Activated CD4-positive, alpha-beta T cell treated with anti-CD3 and anti-CD28 coated beads for 36 hours (primary cell): Measurements from ENCODE around the gene ZWILCH. TPM values are rescaled to one million over a fixed set of nuclear protein-coding genes. Genes with fewer than 3 reads are reported as not detected.
"Not testable (repeated sequence)": the region's sequence is repeated elsewhere in the genome, so short reads cannot be mapped to it uniquely, and the experiment has no call there.

ENCODE experiments used
- ATAC-seq: fragments of 200-7000 bp; cut with Tn5 transposase; one replicate; pipeline ENCODE4 v1.10.0; 2021; ENCODE audit warnings: mild to moderate bottlenecking, moderate library complexity
- CTCF ChIA-PET: fragments of 350-600 bp; sonication (Branson Sonifier 250); formaldehyde crosslinking; loops from one replicate; lab custom pipeline; 2021; ENCODE audit warnings: antibody characterized with exemption; lab: Charles Lee
- POLR2A ChIA-PET: fragments of 350-600 bp; sonication (Branson Sonifier 250); formaldehyde crosslinking; loops from one replicate; lab custom pipeline; 2021; ENCODE audit warnings: antibody characterized with exemption, inconsistent platforms; lab: Charles Lee
- DNase-seq: peaks from one replicate; pipeline ENCODE4 v3.0.0-alpha.2; 2020
- H3K27ac Mint-ChIP-seq: one replicate; pipeline ENCODE4 v1.8.0; 2021; ENCODE audit warnings: mixed read lengths
- H3K27me3 Mint-ChIP-seq: one replicate; pipeline ENCODE4 v1.8.0; 2021; ENCODE audit warnings: mixed read lengths
- H3K36me3 Mint-ChIP-seq: one replicate; pipeline ENCODE4 v1.8.0; 2021; ENCODE audit warnings: low read depth, mixed read lengths
- H3K4me1 Mint-ChIP-seq: one replicate; pipeline ENCODE4 v1.8.0; 2021; ENCODE audit warnings: mixed read lengths
- H3K4me3 Mint-ChIP-seq: one replicate; pipeline ENCODE4 v1.8.0; 2021; ENCODE audit warnings: mild to moderate bottlenecking, moderate library complexity, mixed read lengths
- H3K9me3 Mint-ChIP-seq: one replicate; pipeline ENCODE4 v1.8.0; 2021; ENCODE audit warnings: low read depth, mixed read lengths
- intact Hi-C, 2 experiments: fragments of 100-400 bp; cut with DNase I in 1 of 2; cut with micrococcal nuclease in 1 of 2; formaldehyde crosslinking; loops; one replicate each; pipeline versions ENCODE4 v1.14.2 to v1.15.1; 2022 to 2024; cut with DNase I, micrococcal nuclease
- total RNA-seq, 2 experiments: library from RNA; stranded (reverse); gene quantifications; one replicate each; pipeline ENCODE4 v1.2.3, GENCODE V29; 2021

The ZWILCH gene
- total RNA-seq, 2 experiments from 2014 or later: 27.4 to 31.1 TPM

DNA sequence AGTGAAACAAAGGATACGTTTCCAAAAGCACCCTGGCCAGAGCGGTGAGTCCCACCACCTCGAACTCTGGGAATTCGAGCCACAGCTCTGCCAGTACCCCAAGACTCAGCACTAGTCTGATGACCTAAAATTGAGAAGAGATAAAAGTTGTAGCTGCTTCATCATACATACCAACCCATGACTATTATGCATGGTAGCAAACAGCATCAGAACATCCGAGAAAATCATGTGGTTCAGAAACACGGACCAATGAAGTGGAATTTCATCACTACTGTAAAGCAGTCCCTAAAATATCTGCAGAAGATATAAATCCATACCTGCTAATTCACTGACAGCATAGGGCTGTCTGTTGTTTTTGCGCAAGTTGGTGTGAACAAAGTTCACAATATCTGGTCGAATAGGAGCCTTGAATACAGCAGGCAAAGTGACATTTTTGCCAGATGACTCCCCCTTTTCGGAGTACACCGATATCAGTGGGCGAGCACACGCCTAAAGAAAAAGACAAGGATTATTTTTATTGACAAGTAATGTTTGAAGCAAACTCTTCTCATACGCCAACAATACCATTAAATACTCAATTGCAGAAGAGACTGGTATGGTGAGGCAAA lies 2.0 kb upstream of the ZWILCH start:
- H3K4me1 Mint-ChIP-seq: peaks cover 60% of the 10 kb centered on the region
- H3K27me3 Mint-ChIP-seq: not testable (repeated sequence)
- CTCF ChIA-PET: interaction anchor here (2.8 kb wide), 1 partner anchor 117 kb away, joined by 15 read pairs; the partner anchor contains the start of gene MAP2K1

DNA sequence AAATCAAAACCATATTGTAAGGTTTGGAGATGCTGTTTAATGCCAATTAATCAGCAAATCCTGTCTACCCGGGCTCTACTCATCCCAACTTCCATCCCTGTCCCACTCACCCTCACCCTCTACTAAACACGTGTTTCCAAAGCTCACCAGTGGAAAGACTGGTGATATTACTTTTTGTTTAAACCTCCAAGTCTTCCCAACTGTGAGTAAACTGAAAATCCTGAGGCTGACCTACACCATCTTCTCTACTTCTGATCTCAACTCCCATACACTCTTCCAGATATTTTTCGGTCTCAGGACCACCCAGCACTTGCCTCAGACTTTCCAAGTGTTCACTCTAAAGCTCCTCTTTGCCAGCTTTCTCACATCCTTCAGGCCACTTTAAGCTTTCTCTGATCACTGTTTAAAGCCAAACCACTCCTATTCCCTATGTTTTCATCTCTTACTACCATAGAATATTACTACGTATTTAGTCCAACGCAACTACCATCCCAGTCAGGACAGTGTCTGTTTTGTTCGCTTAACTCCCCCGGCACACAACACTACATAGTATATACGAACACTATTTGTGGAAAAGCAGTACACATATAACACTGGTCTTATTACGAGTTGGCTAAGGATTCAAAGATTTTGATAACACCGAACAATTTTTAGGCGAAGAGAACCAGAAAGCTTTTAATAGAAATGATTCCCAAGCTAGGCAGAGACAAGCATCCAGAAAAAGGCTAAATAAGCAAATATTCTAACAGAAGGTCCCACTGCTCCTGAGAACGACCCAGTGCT lies 1.2 kb upstream of the ZWILCH start:
- H3K9me3 Mint-ChIP-seq: no peaks in the 10 kb centered on the region
- intact Hi-C loops: loop anchor here (1.0 to 10.0 kb wide), 11 partner anchors 117 to 1319 kb away; partner anchors contain the start of genes MAP2K1 (in 2 of the 2), TIPIN (in 2 of the 2), CLPX (in 1 of the 2) and DENND4A (in 1 of the 2)
- H3K36me3 Mint-ChIP-seq: peaks cover 57% of the 10 kb centered on the region
- H3K4me1 Mint-ChIP-seq: peaks cover 58% of the 10 kb centered on the region
- H3K27me3 Mint-ChIP-seq: no peaks in the 10 kb centered on the region
- POLR2A ChIA-PET: interaction anchor here (0.6 to 0.8 kb wide), 2 partner anchors 12 to 743 kb away, joined by 3 to 5 read pairs; no protein-coding TSS in a partner anchor
- H3K27ac Mint-ChIP-seq: peak overlapping the region; percentile 98
- peak overlapping the region; percentile 88 for H3K4me3 Mint-ChIP-seq
- DNase-seq: no peak
- no peak for ATAC-seq
- CTCF ChIA-PET: interaction anchor here (2.8 kb wide), 1 partner anchor 117 kb away, joined by 15 read pairs; the partner anchor contains the start of gene MAP2K1

More for the DNA sequence above, 2.0 kb upstream of the ZWILCH start:
- Mint-ChIP-seq H3K36me3 (peaks cover 62% of the 10 kb centered on the region), H3K4me3 (peak overlapping the region; percentile 88), H3K27ac (peak overlapping the region; percentile 98)
- intact Hi-C loops: loop anchor here in 1 of 2 experiments (10.0 kb wide), 3 partner anchors 708 to 1318 kb away; partner anchors contain the start of genes CLPX, DENND4A and RNU5B-1
- POLR2A ChIA-PET, DNase-seq, H3K9me3 Mint-ChIP-seq, ATAC-seq: not testable (repeated sequence)

- Mint-ChIP-seq H3K27me3 (no peaks in the 10 kb centered on the region), H3K36me3 (peaks cover 49% of the 10 kb centered on the region), H3K27ac (peak overlapping the region; percentile 98), H3K4me3 (peak overlapping the region; percentile 88), H3K9me3 (no peaks in the 10 kb centered on the region), H3K4me1 (peaks cover 50% of the 10 kb centered on the region)
- intact Hi-C loops: loop anchor here (1.0 to 10.0 kb wide), 8 partner anchors 8 to 1321 kb away; partner anchors contain the start of genes SNAPC5 (in 2 of the 2), CLPX (in 1 of the 2), DENND4A (in 1 of the 2) and DPP8 (in 1 of the 2)
- ChIA-PET CTCF (interaction anchor here (0.7 to 2.8 kb wide), 6 partner anchors 8 to 437 kb away, joined by 3 to 15 read pairs (median 5); partner anchors contain the start of genes MAP2K1 and SNAPC5), POLR2A (interaction anchor here (0.8 kb wide), 1 partner anchor 11 kb away, joined by 3 read pairs; no protein-coding TSS in a partner anchor)
- no peak for ATAC-seq
- DNase-seq: no peak
These were observed 295 bp downstream of the ZWILCH start for GRCh38 chr15:66505430-66505811.

- H3K4me3 Mint-ChIP-seq: peak overlapping the region; percentile 88
- ChIA-PET CTCF (interaction anchor here (1.2 to 2.8 kb wide), 5 partner anchors 8 to 147 kb away, joined by 4 to 15 read pairs (median 6); partner anchors contain the start of genes MAP2K1 and SNAPC5), POLR2A (no interaction called here)
These were observed 692 bp downstream of the ZWILCH start for GRCh38 chr15:66505818-66506217.

DNA sequence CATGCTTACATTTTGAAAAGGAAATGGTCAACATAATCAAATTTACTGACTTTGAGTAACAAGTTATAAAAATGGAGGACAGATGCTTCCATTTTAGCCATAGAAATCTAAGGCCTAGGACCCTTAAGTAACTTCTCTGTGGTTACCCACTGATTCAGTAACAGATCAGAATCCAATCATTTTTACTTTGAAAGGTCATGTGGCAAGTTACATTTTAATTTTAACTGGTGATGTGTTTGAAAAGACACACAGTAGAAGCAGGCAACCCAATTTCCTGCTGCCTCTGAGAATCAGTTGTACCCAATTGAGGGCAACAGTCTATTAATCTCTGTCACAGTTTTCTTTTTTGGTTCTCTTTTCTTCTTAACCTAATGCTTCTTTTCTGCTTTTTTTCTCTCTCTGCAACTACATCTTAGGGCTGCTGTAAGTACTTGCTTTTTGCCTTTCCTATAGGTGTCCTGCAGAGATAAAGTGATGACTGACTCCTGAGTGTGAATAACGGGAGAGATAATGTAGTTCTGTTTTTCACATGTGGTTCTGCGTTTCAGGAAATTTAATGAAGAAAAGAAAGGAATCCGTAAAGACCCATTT lies 3.3 kb downstream of the ZWILCH start:
- no peak for DNase-seq
- Mint-ChIP-seq H3K4me3 (no peak overlapping the region), H3K27me3 (no peaks in the 10 kb centered on the region), H3K36me3 (peaks cover 25% of the 10 kb centered on the region), H3K9me3 (no peaks in the 10 kb centered on the region), H3K27ac (peak overlapping the region; percentile 38), H3K4me1 (peaks cover 26% of the 10 kb centered on the region)
- intact Hi-C loops: loop anchor here in 1 of 2 experiments (10.0 kb wide), 3 partner anchors 714 to 1324 kb away; partner anchors contain the start of genes CLPX, DENND4A and RNU5B-1
- ChIA-PET POLR2A (interaction anchor here (0.8 to 1.1 kb wide), 2 partner anchors 11 to 84 kb away, joined by 3 read pairs; no protein-coding TSS in a partner anchor), CTCF (interaction anchor here (1.3 kb wide), 1 partner anchor 11 kb away, joined by 3 read pairs; no protein-coding TSS in a partner anchor)
- ATAC-seq: no peak

More at GRCh38 chr15:66505818-66506217, 692 bp downstream of the ZWILCH start:
- no peak for ATAC-seq
- Mint-ChIP-seq H3K27ac (peak overlapping the region; percentile 98), H3K36me3 (peaks cover 49% of the 10 kb centered on the region), H3K9me3 (no peaks in the 10 kb centered on the region), H3K27me3 (no peaks in the 10 kb centered on the region), H3K4me1 (peaks cover 46% of the 10 kb centered on the region)
- intact Hi-C loops: loop anchor here (1.0 to 10.0 kb wide), 8 partner anchors 9 to 1321 kb away; partner anchors contain the start of genes SNAPC5 (in 2 of the 2), CLPX (in 1 of the 2), DENND4A (in 1 of the 2) and DPP8 (in 1 of the 2)
- DNase-seq: no peak

- H3K4me3 Mint-ChIP-seq: no peak overlapping the region
- peaks cover 27% of the 10 kb centered on the region for H3K36me3 Mint-ChIP-seq
- intact Hi-C loops: no loop called here
- no peak overlapping the region for H3K27ac Mint-ChIP-seq
- no peak for ATAC-seq
- POLR2A ChIA-PET: no interaction called here
- no peaks in the 10 kb centered on the region for H3K27me3 Mint-ChIP-seq
- no peaks in the 10 kb centered on the region for H3K4me1 Mint-ChIP-seq
- no peaks in the 10 kb centered on the region for H3K9me3 Mint-ChIP-seq
- CTCF ChIA-PET: no interaction called here
- no peak for DNase-seq
These were observed 9.5 kb downstream of the ZWILCH start for GRCh38 chr15:66514586-66514985.

DNA sequence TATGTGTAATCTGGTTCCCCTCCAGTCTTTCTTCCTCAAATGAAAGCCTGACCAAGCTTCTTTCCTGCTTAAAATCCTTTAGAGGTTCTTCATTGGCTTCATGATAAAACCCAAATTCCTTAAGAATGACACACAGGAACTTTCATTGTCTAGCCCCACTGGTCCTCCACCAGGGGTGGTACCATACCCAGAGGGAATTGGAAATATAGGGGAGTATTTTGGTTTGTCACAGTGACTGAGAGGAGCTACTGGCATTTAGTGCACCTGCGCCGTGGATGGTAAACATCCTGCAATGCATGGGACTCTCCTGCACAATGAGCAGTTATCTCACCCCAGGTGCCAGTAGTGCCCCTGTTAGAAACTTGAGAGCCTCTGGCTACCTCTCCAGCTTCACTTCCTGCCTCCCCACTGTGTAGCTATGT lies 10.8 kb downstream of the ZWILCH start:
- H3K36me3 Mint-ChIP-seq: peaks cover 23% of the 10 kb centered on the region
- no peak overlapping the region for H3K27ac Mint-ChIP-seq
- no peak overlapping the region for H3K4me3 Mint-ChIP-seq
- H3K9me3 Mint-ChIP-seq: no peaks in the 10 kb centered on the region
- no peaks in the 10 kb centered on the region for H3K27me3 Mint-ChIP-seq
- POLR2A ChIA-PET: interaction anchor here (0.6 kb wide), 1 partner anchor 847 kb away, joined by 3 read pairs; no protein-coding TSS in a partner anchor
- ATAC-seq: no peak
- intact Hi-C loops: no loop called here
- no peak for DNase-seq
- CTCF ChIA-PET: interaction anchor here (0.6 kb wide), 1 partner anchor 10 kb away, joined by 3 read pairs; no protein-coding TSS in a partner anchor
- no peaks in the 10 kb centered on the region for H3K4me1 Mint-ChIP-seq

DNA sequence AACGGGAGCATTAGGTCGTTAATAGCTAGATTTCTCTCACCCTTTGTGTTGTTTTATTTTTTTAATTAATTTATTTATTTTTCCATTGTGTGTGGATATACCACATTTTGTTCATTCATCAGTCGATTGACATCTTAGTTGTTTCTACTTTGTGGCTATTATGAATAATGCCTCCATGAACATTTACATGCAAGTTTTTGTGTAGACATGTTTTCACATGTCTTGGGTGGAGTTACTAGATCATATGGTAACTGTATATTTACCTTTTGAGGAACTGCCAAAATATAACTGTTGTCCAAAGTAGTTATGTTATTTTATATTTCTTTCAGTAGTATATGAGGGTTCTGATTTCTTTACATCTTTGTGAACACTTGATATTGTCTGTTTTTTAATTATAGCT lies 18.8 kb downstream of the ZWILCH start:
- Mint-ChIP-seq H3K4me1 (no peaks in the 10 kb centered on the region), H3K27me3 (no peaks in the 10 kb centered on the region), H3K36me3 (peaks cover 35% of the 10 kb centered on the region), H3K27ac (no peak overlapping the region), H3K9me3 (no peaks in the 10 kb centered on the region), H3K4me3 (no peak overlapping the region)
- intact Hi-C loops: no loop called here
- ChIA-PET CTCF (interaction anchor here (1.1 to 1.6 kb wide), 3 partner anchors 12 to 26 kb away, joined by 3 to 5 read pairs (median 4); no protein-coding TSS in a partner anchor), POLR2A (interaction anchor here (0.7 kb wide), 1 partner anchor 11 kb away, joined by 4 read pairs; no protein-coding TSS in a partner anchor)
- DNase-seq: no peak
- ATAC-seq: no peak

- intact Hi-C loops: no loop called here
- Mint-ChIP-seq H3K9me3 (no peaks in the 10 kb centered on the region), H3K4me3 (no peak overlapping the region), H3K4me1 (no peaks in the 10 kb centered on the region), H3K36me3 (peaks cover 39% of the 10 kb centered on the region), H3K27ac (no peak overlapping the region), H3K27me3 (no peaks in the 10 kb centered on the region)
- DNase-seq (no peak), ATAC-seq (no peak)
- ChIA-PET POLR2A (no interaction called here), CTCF (interaction anchor here (1.1 to 1.6 kb wide), 2 partner anchors 18 to 27 kb away, joined by 3 to 4 read pairs; no protein-coding TSS in a partner anchor)
These were observed 19.7 kb downstream of the ZWILCH start for GRCh38 chr15:66524838-66525237.

- ChIA-PET POLR2A (interaction anchor here (0.6 kb wide), 2 partner anchors 11 to 48 kb away, joined by 3 to 4 read pairs; no protein-coding TSS in a partner anchor), CTCF (interaction anchor here (0.6 to 0.7 kb wide), 2 partner anchors 151 to 207 kb away, joined by 3 to 4 read pairs; no protein-coding TSS in a partner anchor)
- H3K27me3 Mint-ChIP-seq: no peaks in the 10 kb centered on the region
- ATAC-seq: no peak
- no peak for DNase-seq
- H3K9me3 Mint-ChIP-seq: no peaks in the 10 kb centered on the region
- intact Hi-C loops: no loop called here
- no peaks in the 10 kb centered on the region for H3K4me1 Mint-ChIP-seq
- no peak overlapping the region for H3K27ac Mint-ChIP-seq
- peaks cover 37% of the 10 kb centered on the region for H3K36me3 Mint-ChIP-seq
- H3K4me3 Mint-ChIP-seq: no peak overlapping the region
These were observed 29.9 kb downstream of the ZWILCH start for GRCh38 chr15:66535056-66535455.
